ENCODE measurements around the gene SLC6A8.

GRCh38 chrX:153725832-153726285, 38.1 kb downstream of the SLC6A8 start:
- TF ChIP-seq EZH2 (IDR thresholded peaks at IDR 0.05; ENCODE audit: borderline replicate concordance, low read depth, low read length, severe bottlenecking) (no peak), CTCF (IDR thresholded peaks at IDR 0.05; ENCODE audit: borderline replicate concordance, extremely low read depth, low read length, poor library complexity, severe bottlenecking) (no peak)

Measured in DND-41 (cell line).